Karpas-422 (cell line): ENCODE data around the gene THOC6. TPM values are rescaled to one million over a fixed set of nuclear protein-coding genes. Genes with fewer than 3 reads are reported as not detected.
A peak's percentile ranks its signal among the peaks of the same experiment; 100 is the strongest.
"Not testable (repeated sequence)": the region's sequence is repeated elsewhere in the genome, so short reads cannot be mapped to it uniquely, and the experiment has no call there.

Experiments used
- DNase-seq: peaks from one replicate; pipeline ENCODE4 v3.0.0-alpha.2; 2015
- H2AFZ ChIP-seq: fragments of 200-600 bp; sonication (generic); 2 replicates; pipeline ENCODE4 v1.6.1; 2014; ENCODE audit warnings: antibody characterized with exemption, low read length, mixed read lengths
- H3K27ac ChIP-seq: fragments of 200-600 bp; sonication (generic); 2 replicates; pipeline ENCODE4 v1.5.1; 2014; ENCODE audit warnings: mild to moderate bottlenecking, low read length, moderate library complexity
- H3K27me3 ChIP-seq: fragments of 200-600 bp; sonication (generic); 2 replicates; pipeline ENCODE4 v1.6.1; 2014; ENCODE audit warnings: low read length, mixed read lengths
- H3K36me3 ChIP-seq: fragments of 200-600 bp; sonication (generic); 2 replicates; pipeline ENCODE4 v1.6.1; 2014; ENCODE audit warnings: low read length, mixed read lengths; ENCODE audit not compliant: insufficient read depth
- H3K4me1 ChIP-seq: fragments of 200-600 bp; sonication (generic); 2 replicates; pipeline ENCODE4 v1.6.1; 2014; ENCODE audit warnings: mild to moderate bottlenecking, low read length, mixed read lengths
- H3K4me2 ChIP-seq: fragments of 200-600 bp; sonication (generic); 2 replicates; pipeline ENCODE4 v1.6.1; 2014; ENCODE audit warnings: low read length, low read depth, mild to moderate bottlenecking; ENCODE audit not compliant: poor library complexity, severe bottlenecking
- H3K4me3 ChIP-seq: fragments of 200-600 bp; sonication (generic); 2 replicates; pipeline ENCODE4 v1.5.1; 2014; ENCODE audit warnings: mild to moderate bottlenecking, antibody characterized with exemption, low read length, mixed read lengths
- H3K79me2 ChIP-seq: fragments of 200-600 bp; sonication (generic); 2 replicates; pipeline ENCODE4 v1.6.1; 2014; ENCODE audit warnings: mild to moderate bottlenecking, low read length, mixed read lengths
- H3K9ac ChIP-seq: fragments of 200-600 bp; sonication (generic); 2 replicates; pipeline ENCODE4 v1.6.0; 2014; ENCODE audit warnings: low read length
- H3K9me2 ChIP-seq: fragments of 200-600 bp; sonication (generic), shearing (Covaris generic); replicated peaks from 2 replicates; pipeline ENCODE4 v1.6.0; 2014; ENCODE audit warnings: mild to moderate bottlenecking, low read length, moderate library complexity; ENCODE audit not compliant: insufficient read depth
- H3K9me3 ChIP-seq: fragments of 300-700, 200-600 bp; sonication (generic); 2 replicates; pipeline ENCODE4 v1.6.1; 2014; ENCODE audit warnings: low read length, mixed read lengths
- H4K20me1 ChIP-seq: fragments of 200-600 bp; sonication (generic); 2 replicates; pipeline ENCODE4 v1.6.1; 2014; ENCODE audit warnings: mild to moderate bottlenecking, antibody characterized with exemption, low read length, low read depth; ENCODE audit not compliant: insufficient read depth
- total RNA-seq: library from RNA; depleted of rRNA; stranded (reverse); fragments of >200 nt; shearing (Covaris generic); gene quantifications from 2 replicates; pipeline ENCODE4 v1.2.3, GENCODE V29; 2014; ENCODE audit warnings: low replicate concordance

The THOC6 gene
- total RNA-seq, 1 experiment from 2014 or later: 20.0 TPM

DNA sequence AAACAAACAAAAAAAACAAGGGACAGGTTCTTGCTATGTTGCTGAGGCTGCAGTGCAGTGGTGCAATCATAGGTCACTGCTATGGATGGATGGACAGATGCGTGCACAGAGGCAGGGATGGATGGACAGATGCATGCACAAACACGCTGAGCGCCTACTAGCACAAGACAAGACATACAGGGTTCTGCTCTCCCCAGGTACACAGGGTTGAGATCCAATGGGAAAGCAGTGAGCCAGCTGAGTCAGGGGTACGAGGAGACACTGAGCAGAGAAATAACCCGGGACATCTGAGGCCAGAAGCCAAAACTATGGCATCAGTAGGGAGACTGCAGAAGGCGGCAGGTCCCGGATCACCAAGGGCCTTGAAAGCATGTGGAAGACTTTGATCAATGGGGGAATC lies 47.8 kb downstream of the THOC6 start:
- no peak overlapping the region for H3K4me2 ChIP-seq
- H3K79me2 ChIP-seq: no peaks in the 10 kb centered on the region
- H3K9me2 ChIP-seq: no peaks in the 10 kb centered on the region
- no peak for DNase-seq
- H3K9me3 ChIP-seq: no peaks in the 10 kb centered on the region
- H3K27ac ChIP-seq: no peak overlapping the region
- H3K9ac ChIP-seq: no peak overlapping the region
- H4K20me1 ChIP-seq: no peaks in the 10 kb centered on the region
- H3K36me3 ChIP-seq: no peaks in the 10 kb centered on the region
- no peaks in the 10 kb centered on the region for H3K27me3 ChIP-seq
- H3K4me3 ChIP-seq: no peak overlapping the region
- peaks cover 4% of the 10 kb centered on the region for H3K4me1 ChIP-seq
- H2AFZ ChIP-seq: no peak overlapping the region

DNA sequence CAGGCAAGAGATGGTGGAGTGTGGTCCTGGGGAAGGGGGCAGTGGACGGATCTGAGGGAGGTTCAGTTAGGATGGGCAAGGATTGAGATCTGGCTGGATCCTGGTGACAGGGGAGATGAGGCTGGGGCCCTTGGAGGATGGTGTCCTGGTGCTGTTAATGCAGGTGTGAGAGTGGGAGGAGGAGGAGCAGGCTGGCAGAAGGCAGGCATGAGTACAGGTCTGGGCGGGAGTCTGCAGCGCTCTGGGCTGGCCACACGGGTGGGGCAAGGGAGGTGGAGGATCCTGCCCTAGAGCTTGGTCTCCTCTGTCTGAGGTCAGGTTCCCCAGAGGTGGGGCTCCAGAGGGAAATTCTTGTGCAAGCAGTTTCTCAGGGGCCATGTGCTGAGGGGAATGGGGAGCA lies 48.3 kb downstream of the THOC6 start:
- H3K27me3 ChIP-seq, H3K27ac ChIP-seq, H3K79me2 ChIP-seq, H3K4me1 ChIP-seq, DNase-seq, H4K20me1 ChIP-seq, H3K9me2 ChIP-seq, H3K4me2 ChIP-seq, H3K4me3 ChIP-seq, H3K9me3 ChIP-seq, H3K36me3 ChIP-seq, H2AFZ ChIP-seq, H3K9ac ChIP-seq: not testable (repeated sequence)

- H3K27me3 ChIP-seq, H2AFZ ChIP-seq, H3K4me2 ChIP-seq, H3K27ac ChIP-seq, H3K9me3 ChIP-seq, H3K9me2 ChIP-seq, H3K4me1 ChIP-seq, H3K4me3 ChIP-seq, H3K36me3 ChIP-seq, H4K20me1 ChIP-seq, DNase-seq, H3K79me2 ChIP-seq, H3K9ac ChIP-seq: not testable (repeated sequence)
Observed at GRCh38 chr16:3072576-3073263, 48.9 kb downstream of the THOC6 start.

- H3K27me3 ChIP-seq: no peaks in the 10 kb centered on the region
- H3K4me1 ChIP-seq: peaks cover 4% of the 10 kb centered on the region
- no peak overlapping the region for H3K4me2 ChIP-seq
- no peak overlapping the region for H3K9ac ChIP-seq
- no peak for DNase-seq
- no peaks in the 10 kb centered on the region for H3K9me3 ChIP-seq
- no peaks in the 10 kb centered on the region for H3K36me3 ChIP-seq
- no peaks in the 10 kb centered on the region for H3K79me2 ChIP-seq
- no peak overlapping the region for H3K4me3 ChIP-seq
- H2AFZ ChIP-seq: no peak overlapping the region
- no peaks in the 10 kb centered on the region for H3K9me2 ChIP-seq
- no peaks in the 10 kb centered on the region for H4K20me1 ChIP-seq
- no peak overlapping the region for H3K27ac ChIP-seq
Observed at GRCh38 chr16:3073448-3073847, 49.6 kb downstream of the THOC6 start.

DNA sequence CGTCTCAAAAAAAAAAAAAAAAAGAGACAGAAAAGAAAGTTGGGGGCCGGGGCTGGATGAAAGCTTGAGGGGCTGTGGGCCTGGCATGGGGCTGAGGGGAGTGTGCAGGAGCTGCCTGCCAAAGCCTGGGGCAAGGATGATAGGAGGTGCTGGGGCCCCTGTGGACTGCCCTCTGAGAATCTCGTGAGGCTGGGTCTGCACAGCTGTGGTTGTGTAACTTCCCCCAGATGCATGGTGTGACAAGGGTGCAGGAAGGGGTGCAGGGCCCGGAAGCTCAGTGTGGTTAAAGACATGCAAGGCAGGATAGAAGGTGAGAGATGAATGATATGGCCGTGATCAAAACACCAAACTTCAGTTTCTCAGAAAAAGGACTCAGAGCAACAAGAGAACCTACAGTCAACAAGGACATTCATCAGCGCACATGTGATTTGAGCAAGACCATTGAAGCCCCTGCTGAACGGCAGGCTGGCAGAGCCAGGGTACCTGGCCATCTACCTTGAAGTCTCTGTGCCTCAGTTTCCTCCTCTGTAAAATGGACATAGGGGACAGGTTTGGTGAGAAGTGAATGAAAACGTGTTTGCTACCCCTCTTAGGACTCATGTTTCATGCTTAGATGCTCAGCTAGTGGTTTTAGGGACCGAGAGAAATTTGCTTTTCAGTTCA lies 51.2 kb downstream of the THOC6 start:
- no peaks in the 10 kb centered on the region for H3K9me3 ChIP-seq
- H3K79me2 ChIP-seq: no peaks in the 10 kb centered on the region
- H3K4me3 ChIP-seq: no peak overlapping the region
- no peaks in the 10 kb centered on the region for H3K36me3 ChIP-seq
- DNase-seq: peak; percentile 66
- H2AFZ ChIP-seq: no peak overlapping the region; the same call in 1 of the 2 replicates
- no peak overlapping the region for H3K9ac ChIP-seq
- no peaks in the 10 kb centered on the region for H3K27me3 ChIP-seq
- no peak overlapping the region for H3K4me2 ChIP-seq
- H3K27ac ChIP-seq: no peak overlapping the region
- H3K9me2 ChIP-seq: no peaks in the 10 kb centered on the region
- H3K4me1 ChIP-seq: peaks cover 4% of the 10 kb centered on the region
- H4K20me1 ChIP-seq: no peaks in the 10 kb centered on the region

GRCh38 chr16:3075523-3075915 lies 51.7 kb downstream of the THOC6 start:
- Histone ChIP-seq H3K27me3 (no peaks in the 10 kb centered on the region), H4K20me1 (no peaks in the 10 kb centered on the region), H3K4me1 (peaks cover 4% of the 10 kb centered on the region), H3K79me2 (no peaks in the 10 kb centered on the region), H3K9me2 (no peaks in the 10 kb centered on the region), H3K27ac (no peak overlapping the region), H3K4me2 (no peak overlapping the region), H2AFZ (no peak overlapping the region; the same call in 1 of the 2 replicates), H3K9me3 (no peaks in the 10 kb centered on the region), H3K4me3 (no peak overlapping the region), H3K9ac (no peak overlapping the region), H3K36me3 (no peaks in the 10 kb centered on the region)
- DNase-seq: no peak

DNA sequence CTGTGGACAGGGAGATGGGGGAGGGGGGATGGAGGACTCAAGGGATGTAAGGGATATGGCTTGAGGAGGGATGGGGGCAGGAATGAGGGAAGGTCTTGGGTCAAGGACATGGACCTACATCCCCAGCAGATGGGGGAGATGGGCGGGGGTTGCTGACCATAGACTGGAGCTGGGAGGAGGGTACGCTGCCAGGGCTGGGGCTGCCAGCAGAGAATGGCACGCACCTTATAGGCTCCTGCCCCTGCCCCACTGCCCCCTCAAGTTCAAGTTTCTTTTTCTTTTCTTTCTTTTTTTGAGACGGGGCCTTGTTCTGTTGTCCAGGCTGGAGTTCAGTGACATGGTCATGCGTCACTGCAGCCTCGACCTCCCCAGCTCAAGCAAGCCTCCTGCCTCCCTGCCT lies 52.1 kb downstream of the THOC6 start:
- not testable (repeated sequence) for H4K20me1 ChIP-seq, H3K27ac ChIP-seq, H3K9ac ChIP-seq, H3K4me3 ChIP-seq, H2AFZ ChIP-seq, H3K79me2 ChIP-seq, H3K4me1 ChIP-seq, H3K36me3 ChIP-seq, H3K4me2 ChIP-seq, H3K9me3 ChIP-seq, DNase-seq, H3K9me2 ChIP-seq, H3K27me3 ChIP-seq

- H3K9me3 ChIP-seq: no peaks in the 10 kb centered on the region
- H2AFZ ChIP-seq: no peak overlapping the region
- no peak overlapping the region for H3K9ac ChIP-seq
- no peaks in the 10 kb centered on the region for H3K36me3 ChIP-seq
- no peaks in the 10 kb centered on the region for H3K79me2 ChIP-seq
- DNase-seq: no peak
- no peak overlapping the region for H3K4me3 ChIP-seq
- peaks cover 4% of the 10 kb centered on the region for H3K4me1 ChIP-seq
- H3K9me2 ChIP-seq: no peaks in the 10 kb centered on the region
- no peaks in the 10 kb centered on the region for H3K27me3 ChIP-seq
- H3K4me2 ChIP-seq: no peak overlapping the region
- no peak overlapping the region for H3K27ac ChIP-seq
- no peaks in the 10 kb centered on the region for H4K20me1 ChIP-seq
Observed at GRCh38 chr16:3076577-3076976, 52.7 kb downstream of the THOC6 start.
